ENCODE data around the gene RBM14.
A peak's percentile ranks its signal among the peaks of the same experiment; 100 is the strongest.
"Not testable (repeated sequence)": the region's sequence is repeated elsewhere in the genome, so short reads cannot be mapped to it uniquely, and the experiment has no call there.

RBM14 gene

GRCh38 chr11:66595245-66595904, 21.1 kb upstream of the RBM14 start:
- DNase-seq (ENCODE audit: low read depth) = no peak

- no peak for DNase-seq (ENCODE audit: low read depth)
These were observed 17.4 kb upstream of the RBM14 start for GRCh38 chr11:66598993-66599392.

- no peak for DNase-seq (ENCODE audit: low read depth)
These were observed 16.2 kb upstream of the RBM14 start for GRCh38 chr11:66600219-66600618.

- peak; percentile 16 for DNase-seq (ENCODE audit: low read depth)
These were observed 15.7 kb upstream of the RBM14 start for GRCh38 chr11:66600631-66601233.

- no peak for DNase-seq (ENCODE audit: low read depth)
These were observed 13.4 kb upstream of the RBM14 start for GRCh38 chr11:66603072-66603471.

- DNase-seq (ENCODE audit: low read depth) = no peak
These were observed 12.3 kb upstream of the RBM14 start for GRCh38 chr11:66604155-66604554.

GRCh38 chr11:66606608-66607007, 9.8 kb upstream of the RBM14 start:
- not testable (repeated sequence) for DNase-seq (ENCODE audit: low read depth)

- DNase-seq (ENCODE audit: low read depth) = peak; percentile 93
These were observed 9.2 kb upstream of the RBM14 start for GRCh38 chr11:66607126-66607834.

- DNase-seq (ENCODE audit: low read depth) = no peak
These were observed 6.5 kb upstream of the RBM14 start for GRCh38 chr11:66609721-66610617.

GRCh38 chr11:66612458-66612857, 4.0 kb upstream of the RBM14 start:
- no peak for DNase-seq (ENCODE audit: low read depth)

GRCh38 chr11:66614073-66614472, 2.4 kb upstream of the RBM14 start:
- DNase-seq (ENCODE audit: low read depth) = no peak

- peak; percentile 59 for DNase-seq (ENCODE audit: low read depth)
These were observed 865 bp downstream of the RBM14 start for GRCh38 chr11:66617155-66617834.

- DNase-seq (ENCODE audit: low read depth) = peak; percentile 65
These were observed 2.7 kb downstream of the RBM14 start for GRCh38 chr11:66619080-66619554.

GRCh38 chr11:66624450-66624849, 8.0 kb downstream of the RBM14 start:
- no peak for DNase-seq (ENCODE audit: low read depth)

- DNase-seq (ENCODE audit: low read depth) = no peak
These were observed 8.8 kb downstream of the RBM14 start for GRCh38 chr11:66625041-66625751.

- no peak for DNase-seq (ENCODE audit: low read depth)
These were observed 9.3 kb downstream of the RBM14 start for GRCh38 chr11:66625752-66626149.

- no peak for DNase-seq (ENCODE audit: low read depth)
These were observed 10.0 kb downstream of the RBM14 start for GRCh38 chr11:66626382-66626781.

GRCh38 chr11:66626926-66627325, 10.5 kb downstream of the RBM14 start:
- no peak for DNase-seq (ENCODE audit: low read depth)

GRCh38 chr11:66628061-66628603, 11.7 kb downstream of the RBM14 start:
- no peak for DNase-seq (ENCODE audit: low read depth)

GRCh38 chr11:66629356-66629755, 12.9 kb downstream of the RBM14 start:
- DNase-seq (ENCODE audit: low read depth) = no peak

GRCh38 chr11:66631883-66632282, 15.5 kb downstream of the RBM14 start:
- DNase-seq (ENCODE audit: low read depth) = no peak

All from fibroblast of gingiva (primary cell).